TTC549 (cell line): ENCODE results near the gene UNC13D.
A peak's percentile ranks its signal among the peaks of the same experiment; 100 is the strongest.
"Not testable (repeated sequence)": the region's sequence is repeated elsewhere in the genome, so short reads cannot be mapped to it uniquely, and the experiment has no call there.

Experiments
- FAIRE-seq: peaks from 2 replicates; lab custom pipeline; 2012; peaks lifted over from hg19 to GRCh38; lab: Jason Lieb, UNC

The UNC13D gene

GRCh38 chr17:75793460-75793859 is 50.7 kb downstream of the UNC13D start:
- FAIRE-seq: no peak

GRCh38 chr17:75791254-75791653 is 53.0 kb downstream of the UNC13D start:
- no peak for FAIRE-seq

DNA sequence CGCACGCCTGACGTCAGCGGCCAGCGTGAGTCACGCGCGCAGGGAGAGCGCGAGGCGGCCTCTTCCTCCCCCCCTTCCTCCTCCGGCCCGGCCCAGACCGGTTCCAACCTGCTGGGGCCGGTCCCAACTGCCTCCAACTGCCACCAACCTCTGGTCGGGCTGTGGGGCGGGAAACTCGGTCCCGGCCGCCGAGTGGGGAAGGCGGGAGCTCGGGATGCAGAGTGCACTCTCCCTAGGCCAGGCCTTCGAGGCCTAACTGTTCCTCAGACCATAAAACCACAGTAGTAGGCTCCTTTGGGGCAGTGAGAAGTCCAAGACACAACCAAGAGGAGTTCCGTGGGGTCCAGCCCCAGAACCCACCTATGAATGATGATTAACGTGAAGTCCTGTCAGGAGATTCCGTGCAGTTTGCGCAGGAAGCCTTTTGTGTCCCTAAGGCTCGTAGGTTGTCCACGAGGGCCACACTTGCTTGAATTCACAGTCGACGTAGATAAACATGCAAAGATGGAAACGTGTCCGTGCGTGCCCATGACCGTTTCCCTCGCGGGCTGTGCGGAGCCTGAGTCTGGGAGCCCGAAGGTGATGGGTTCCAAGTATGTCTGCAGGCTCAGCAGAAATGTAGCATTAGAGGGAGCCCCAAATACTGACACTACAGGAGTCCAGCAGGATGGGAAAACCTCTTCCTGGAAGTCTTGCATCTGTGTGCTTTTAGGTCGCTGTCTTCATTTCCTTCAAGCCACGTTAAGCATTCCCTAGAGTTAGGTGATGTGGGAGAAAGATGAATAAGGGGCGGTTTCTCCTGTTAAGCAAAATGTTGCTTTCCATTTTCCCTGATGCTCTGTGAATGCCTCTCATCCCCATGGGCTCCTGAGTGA is 59.0 kb downstream of the UNC13D start:
- FAIRE-seq: no peak

DNA sequence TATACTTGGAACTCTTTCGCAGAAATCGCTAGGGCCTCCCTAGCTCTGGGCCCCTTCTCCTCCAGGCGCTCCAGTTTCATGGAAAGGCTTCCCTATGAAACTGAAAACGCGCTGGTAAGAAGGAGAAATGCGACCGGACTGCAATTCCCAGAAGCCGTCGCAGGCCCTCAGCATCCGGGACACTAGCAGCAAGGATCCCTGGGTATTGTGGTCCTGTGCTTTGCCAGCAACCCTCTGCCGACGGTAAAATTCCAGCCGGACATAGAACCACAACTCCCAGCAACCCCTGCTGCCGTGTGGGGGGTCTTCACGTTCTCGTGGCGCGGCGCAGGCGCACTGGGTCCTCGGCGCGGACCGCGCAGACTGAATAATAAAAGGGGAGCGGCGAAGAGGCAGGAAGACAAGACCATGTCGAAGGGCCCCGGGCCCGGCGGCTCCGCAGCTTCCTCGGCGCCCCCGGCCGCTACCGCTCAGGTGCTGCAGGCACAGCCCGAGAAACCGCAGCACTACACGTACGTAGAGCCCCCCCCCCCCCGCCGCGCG is 59.7 kb downstream of the UNC13D start, which contains the start of gene UNK:
UNK (plus strand) TSS at position 334 of the 543 bp plus-strand sequence; CDS start at position 409, 75 bp downstream.
- FAIRE-seq: peak; percentile 52

DNA sequence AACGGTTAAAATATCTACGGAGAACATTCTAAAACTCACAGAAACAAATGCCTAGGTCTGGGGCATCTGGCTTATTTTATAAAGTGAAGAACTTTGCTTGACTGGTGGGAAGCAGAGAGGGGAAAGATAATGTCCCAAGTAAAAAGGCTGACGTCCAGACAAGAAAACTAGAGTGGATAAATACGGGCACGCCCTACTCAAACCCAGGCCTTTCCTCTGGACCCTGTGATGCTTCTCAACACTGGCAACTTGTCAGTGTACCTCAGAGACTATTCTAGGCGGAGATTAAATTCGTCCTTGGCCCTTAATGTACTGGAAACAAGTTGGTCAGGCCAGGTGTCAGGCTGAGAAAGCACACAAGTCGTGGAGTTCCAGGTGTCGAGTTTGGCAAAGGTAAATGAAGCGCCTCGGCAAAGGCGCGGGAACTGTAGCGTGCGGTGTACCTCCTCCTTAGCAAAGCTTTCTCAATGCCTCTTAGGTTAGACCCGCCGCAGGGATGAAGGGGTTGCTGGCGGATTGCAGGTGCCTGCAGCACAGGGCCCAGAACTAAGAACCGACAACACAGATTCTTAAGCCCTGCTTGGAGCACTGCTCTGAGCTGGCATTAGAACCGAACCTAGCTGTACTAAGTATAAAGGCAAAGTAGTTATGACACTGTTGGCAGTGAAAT is 60.3 kb downstream of the UNC13D start:
- no peak for FAIRE-seq

- no peak for FAIRE-seq
Measured at GRCh38 chr17:75783069-75783783, 61.0 kb downstream of the UNC13D start.

GRCh38 chr17:75779987-75780889 is 64.0 kb downstream of the UNC13D start:
- FAIRE-seq: no peak

DNA sequence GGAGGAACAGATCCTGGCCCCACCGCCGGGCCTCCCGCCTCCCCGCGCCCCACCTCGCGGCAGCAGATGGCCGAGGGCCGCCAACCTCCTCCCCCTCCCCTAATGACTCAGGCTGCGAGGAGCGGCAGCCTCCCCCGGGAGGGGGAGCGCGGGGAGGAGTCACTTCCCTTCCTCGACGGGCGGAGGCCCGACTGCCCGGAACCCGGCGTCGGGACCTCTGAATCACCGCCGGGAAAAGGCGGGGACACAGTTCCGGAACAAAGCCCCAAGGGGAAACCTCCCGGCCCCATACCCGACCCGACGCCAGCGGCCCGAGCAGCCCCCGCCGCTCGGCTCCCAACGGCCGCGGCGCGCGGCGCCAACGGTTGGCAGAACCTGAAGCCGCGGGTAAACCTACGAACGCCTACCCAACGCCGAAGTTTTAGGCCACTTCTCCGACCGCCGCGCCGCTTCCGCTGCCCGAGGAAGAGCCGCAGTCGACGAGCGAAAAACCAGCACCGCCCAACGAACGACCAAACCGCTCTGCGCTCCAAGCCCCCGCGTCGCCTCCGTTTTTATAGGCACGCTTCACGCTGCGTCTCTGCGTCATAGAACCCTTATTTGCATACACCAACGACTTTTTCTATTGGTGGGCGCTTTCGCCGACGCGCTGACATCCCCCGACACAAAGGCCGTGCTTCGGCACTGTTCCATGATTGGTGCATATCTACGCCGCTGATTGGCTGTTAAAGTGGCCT is 64.8 kb downstream of the UNC13D start:
- peak; percentile 97 for FAIRE-seq

DNA sequence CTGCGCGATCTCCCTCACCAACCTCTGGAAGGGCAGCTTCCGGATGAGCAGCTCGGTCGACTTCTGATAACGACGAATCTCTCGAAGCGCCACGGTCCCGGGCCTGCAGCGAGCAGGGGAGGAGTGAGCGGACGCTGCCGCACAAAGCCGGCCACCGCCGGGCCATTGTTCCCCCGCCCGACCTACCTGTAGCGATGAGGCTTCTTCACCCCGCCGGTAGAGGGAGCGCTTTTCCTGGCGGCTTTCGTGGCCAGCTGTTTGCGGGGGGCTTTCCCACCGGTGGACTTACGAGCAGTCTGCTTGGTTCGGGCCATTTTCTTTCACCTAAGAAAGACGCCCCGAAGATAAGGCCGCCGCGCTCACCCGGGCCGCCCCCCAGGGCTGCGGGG is 65.3 kb downstream of the UNC13D start:
- no peak for FAIRE-seq

DNA sequence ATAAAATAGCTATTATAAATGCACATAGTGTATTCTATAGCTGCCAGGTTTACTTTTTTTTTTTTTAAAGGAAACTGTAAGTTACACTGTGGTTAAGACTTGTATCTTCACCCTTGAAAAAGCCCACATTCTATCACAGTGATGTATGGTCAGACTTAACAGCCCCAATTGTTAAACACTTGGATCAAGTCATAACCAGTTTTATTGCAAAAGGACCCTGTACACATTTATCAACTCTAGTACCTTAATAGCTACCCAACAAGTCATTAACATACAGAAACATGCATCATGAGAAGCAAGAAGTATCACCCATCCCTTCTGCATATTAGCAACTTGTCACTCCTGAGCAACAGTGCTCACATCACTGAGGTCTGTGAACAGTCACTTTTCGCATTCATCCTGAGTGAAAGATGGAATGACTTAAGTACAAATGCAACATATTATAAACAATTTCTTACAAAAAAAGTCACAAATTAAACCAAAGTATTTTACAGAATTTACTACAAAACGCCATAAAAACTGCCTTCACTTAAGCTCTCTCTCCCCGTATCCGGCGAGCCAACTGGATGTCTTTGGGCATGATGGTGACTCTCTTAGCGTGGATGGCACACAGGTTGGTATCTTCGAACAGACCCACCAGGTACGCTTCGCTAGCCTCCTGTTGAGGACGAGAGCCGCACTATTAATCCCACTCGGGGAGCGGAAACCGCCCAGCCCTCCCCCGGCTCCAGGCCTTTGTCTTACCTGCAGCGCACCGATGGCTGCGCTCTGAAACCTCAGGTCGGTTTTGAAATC is 65.9 kb downstream of the UNC13D start:
- not testable (repeated sequence) for FAIRE-seq

DNA sequence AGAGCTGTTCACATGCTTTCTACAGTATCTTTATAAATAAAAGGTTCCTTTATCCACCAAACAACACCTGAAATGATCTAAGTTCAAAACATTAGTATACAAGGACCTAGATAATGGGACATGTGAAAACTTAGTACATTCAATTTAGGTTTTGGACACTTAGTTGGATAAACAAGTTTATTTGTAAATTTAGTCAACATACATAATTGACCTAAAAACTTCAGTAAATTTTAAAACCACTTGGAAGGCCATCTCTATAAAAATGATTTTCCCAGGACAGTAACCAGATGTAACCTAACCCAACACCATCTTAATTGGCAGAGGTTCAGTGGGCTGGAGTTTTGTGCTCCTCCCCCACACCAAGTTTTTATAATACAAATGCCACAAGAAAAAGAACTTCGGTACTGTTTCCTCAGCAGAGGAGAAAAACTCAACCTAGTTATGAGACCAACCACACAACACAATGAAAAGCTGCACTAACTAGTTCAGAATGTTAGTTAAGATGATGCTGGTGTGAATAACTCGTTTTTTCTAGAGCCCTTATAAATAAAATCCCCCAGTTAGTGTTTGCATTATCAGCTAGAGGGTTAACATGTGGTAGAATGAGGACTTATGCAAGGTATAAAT is 66.8 kb downstream of the UNC13D start:
- FAIRE-seq: no peak
